BE2C (cell line): ENCODE measurements around the gene GNAS-AS1.
A peak's percentile ranks its signal among the peaks of the same experiment; 100 is the strongest.

Experiments
- DNase-seq: peaks from one replicate; pipeline ENCODE4 v3.0.0-alpha.2; 2020
- H3K27me3 ChIP-seq: fragments of 250-450 bp; sonication (Bioruptor Pico); 2 replicates; pipeline ENCODE4 v1.5.1; 2020; ENCODE audit warnings: mild to moderate bottlenecking
- H3K36me3 ChIP-seq: fragments of 250-450 bp; sonication (Bioruptor Pico); 2 replicates; pipeline ENCODE4 v1.5.1; 2020; ENCODE audit warnings: mild to moderate bottlenecking
- H3K4me1 ChIP-seq: fragments of 250-450 bp; sonication (Bioruptor Pico); 2 replicates; pipeline ENCODE4 v1.5.1; 2020
- H3K4me3 ChIP-seq: 2 replicates; pipeline ENCODE4 v1.5.1; 2011; ENCODE audit warnings: low read depth, low read length
- H3K9me3 ChIP-seq: fragments of 250-450 bp; sonication (Bioruptor Pico); 2 replicates; pipeline ENCODE4 v1.5.1; 2020
- TF ChIP-seq, protein P1 (sequence below): IDR thresholded peaks from 2 replicates; pipeline ENCODE4 v1.5.1; 2012; ENCODE audit warnings: mild to moderate bottlenecking, low read depth, low read length

The GNAS-AS1 gene

GRCh38 chr20:58793512-58794420 is 56.9 kb downstream of the GNAS-AS1 start:
- H3K27me3 ChIP-seq = no peaks in the 10 kb centered on the region
- H3K4me3 ChIP-seq = no peak overlapping the region
- DNase-seq = no peak
- H3K9me3 ChIP-seq = no peaks in the 10 kb centered on the region
- TF ChIP-seq, protein P1, sequence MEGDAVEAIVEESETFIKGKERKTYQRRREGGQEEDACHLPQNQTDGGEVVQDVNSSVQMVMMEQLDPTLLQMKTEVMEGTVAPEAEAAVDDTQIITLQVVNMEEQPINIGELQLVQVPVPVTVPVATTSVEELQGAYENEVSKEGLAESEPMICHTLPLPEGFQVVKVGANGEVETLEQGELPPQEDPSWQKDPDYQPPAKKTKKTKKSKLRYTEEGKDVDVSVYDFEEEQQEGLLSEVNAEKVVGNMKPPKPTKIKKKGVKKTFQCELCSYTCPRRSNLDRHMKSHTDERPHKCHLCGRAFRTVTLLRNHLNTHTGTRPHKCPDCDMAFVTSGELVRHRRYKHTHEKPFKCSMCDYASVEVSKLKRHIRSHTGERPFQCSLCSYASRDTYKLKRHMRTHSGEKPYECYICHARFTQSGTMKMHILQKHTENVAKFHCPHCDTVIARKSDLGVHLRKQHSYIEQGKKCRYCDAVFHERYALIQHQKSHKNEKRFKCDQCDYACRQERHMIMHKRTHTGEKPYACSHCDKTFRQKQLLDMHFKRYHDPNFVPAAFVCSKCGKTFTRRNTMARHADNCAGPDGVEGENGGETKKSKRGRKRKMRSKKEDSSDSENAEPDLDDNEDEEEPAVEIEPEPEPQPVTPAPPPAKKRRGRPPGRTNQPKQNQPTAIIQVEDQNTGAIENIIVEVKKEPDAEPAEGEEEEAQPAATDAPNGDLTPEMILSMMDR = no peak
- H3K36me3 ChIP-seq = no peaks in the 10 kb centered on the region
- H3K4me1 ChIP-seq = no peaks in the 10 kb centered on the region

DNA sequence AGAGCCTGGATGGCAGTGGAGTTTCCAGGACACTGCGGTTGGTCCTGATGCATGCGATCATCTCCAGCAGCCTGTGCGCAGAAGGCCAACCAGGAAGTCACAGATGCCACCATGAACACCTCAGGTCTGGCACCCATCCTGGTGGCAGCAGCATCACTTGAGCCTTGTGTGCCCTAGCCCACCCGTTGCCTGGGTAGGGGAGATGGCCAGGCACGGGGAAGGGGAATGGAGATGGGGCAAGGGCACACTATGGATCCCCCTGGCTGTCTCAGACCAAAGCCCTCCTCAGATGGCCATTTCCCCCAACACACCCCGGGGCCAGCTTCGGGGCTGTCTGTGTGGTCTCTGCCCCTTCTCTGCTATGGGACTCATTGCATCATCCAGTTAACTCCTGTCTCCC is 58.3 kb downstream of the GNAS-AS1 start:
- TF ChIP-seq, protein P1 = no peak
- H3K9me3 ChIP-seq = no peaks in the 10 kb centered on the region
- no peaks in the 10 kb centered on the region for H3K4me1 ChIP-seq
- DNase-seq = no peak
- H3K27me3 ChIP-seq = no peaks in the 10 kb centered on the region
- H3K36me3 ChIP-seq = no peaks in the 10 kb centered on the region
- H3K4me3 ChIP-seq = no peak overlapping the region

DNA sequence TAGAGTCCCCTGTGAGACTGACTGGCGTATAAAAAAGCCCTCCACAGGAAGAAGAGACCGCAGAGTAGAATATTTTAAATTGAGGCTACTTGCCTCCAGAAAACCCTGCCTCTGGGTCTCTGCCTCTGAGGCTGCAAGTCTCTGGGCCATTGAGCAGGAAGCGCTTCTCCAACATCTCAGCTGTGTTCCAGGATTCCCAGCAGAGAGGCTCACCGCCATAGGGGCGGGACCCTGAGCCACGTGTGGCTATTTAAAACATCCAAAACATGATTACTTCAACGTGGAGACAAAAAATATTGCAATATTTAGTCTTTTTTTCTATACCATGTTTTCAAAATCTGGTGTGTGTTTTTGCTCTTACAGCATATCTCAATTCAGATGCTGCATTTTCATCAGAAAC is 59.4 kb downstream of the GNAS-AS1 start:
- Histone ChIP-seq H3K4me3 (no peak overlapping the region), H3K4me1 (no peaks in the 10 kb centered on the region), H3K36me3 (no peaks in the 10 kb centered on the region), H3K27me3 (no peaks in the 10 kb centered on the region), H3K9me3 (no peaks in the 10 kb centered on the region)
- DNase-seq = no peak
- TF ChIP-seq, protein P1 = no peak

DNA sequence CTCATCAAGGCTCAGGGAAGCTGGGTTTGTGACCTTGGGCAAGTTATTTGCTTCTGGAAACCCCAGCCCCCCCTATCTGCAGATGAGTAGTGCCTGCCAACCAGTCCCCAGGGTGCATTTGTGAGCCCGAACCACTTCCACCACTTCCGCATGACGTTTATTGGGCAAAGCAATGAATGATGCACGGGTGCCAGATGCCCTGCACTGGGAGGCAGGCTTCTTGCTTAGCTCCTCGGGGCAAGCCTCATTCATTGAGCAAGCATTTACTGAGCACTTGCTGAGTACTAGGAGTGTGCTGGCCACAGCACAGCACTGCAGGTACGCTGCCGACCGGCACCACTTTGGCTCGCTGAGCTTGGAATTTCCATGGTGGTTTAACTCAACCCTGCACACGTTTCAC is 60.2 kb downstream of the GNAS-AS1 start:
- H3K27me3 ChIP-seq = no peaks in the 10 kb centered on the region
- DNase-seq = peak; percentile 49
- TF ChIP-seq, protein P1 = no peak

DNA sequence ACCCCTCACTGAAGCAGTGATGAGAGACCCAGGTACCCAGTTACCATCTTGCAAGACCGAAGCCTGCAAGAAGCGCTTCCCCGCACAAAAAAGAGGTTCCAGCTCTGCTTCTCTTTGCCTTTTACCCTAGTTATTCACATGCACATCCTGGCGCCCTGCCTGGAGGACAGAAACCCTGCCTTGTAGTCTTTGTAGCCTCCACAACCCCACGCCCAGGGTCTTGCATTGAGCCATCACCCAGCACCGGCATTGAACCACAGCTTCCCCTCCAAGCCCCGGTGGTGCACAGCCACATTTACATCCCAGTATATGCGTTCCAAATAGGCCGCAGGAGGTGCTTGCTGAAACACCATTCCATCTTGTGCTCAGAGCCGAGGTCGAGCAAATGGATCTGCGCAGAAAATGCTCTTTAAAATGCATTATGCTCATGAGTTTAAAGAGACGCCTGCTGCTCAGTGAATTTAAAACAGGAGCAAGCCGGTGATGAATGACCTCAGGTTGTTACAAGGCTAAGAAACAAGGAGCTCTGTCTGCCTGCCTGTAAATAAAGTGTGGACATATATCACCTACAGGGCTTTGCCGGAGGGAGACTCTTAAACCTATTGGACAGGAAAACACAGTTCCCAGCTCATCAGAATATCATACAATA is 61.7 kb downstream of the GNAS-AS1 start:
- H3K9me3 ChIP-seq = no peaks in the 10 kb centered on the region
- H3K4me1 ChIP-seq = no peaks in the 10 kb centered on the region
- H3K4me3 ChIP-seq = no peak overlapping the region
- TF ChIP-seq, protein P1 = no peak
- no peak for DNase-seq
- peaks cover 2% of the 10 kb centered on the region; the same call in 1 of the 2 replicates for H3K27me3 ChIP-seq
- no peaks in the 10 kb centered on the region for H3K36me3 ChIP-seq

More for the DNA sequence above, 60.2 kb downstream of the GNAS-AS1 start:
- Histone ChIP-seq H3K4me3 (no peak overlapping the region), H3K4me1 (no peaks in the 10 kb centered on the region), H3K9me3 (no peaks in the 10 kb centered on the region), H3K36me3 (no peaks in the 10 kb centered on the region)
